ENCODE results near the gene RBCK1. TPM values are rescaled to one million over a fixed set of nuclear protein-coding genes. Genes with fewer than 3 reads are reported as not detected.

RBCK1 gene
- polyA plus RNA-seq, 1 experiment: 130 TPM

DNA sequence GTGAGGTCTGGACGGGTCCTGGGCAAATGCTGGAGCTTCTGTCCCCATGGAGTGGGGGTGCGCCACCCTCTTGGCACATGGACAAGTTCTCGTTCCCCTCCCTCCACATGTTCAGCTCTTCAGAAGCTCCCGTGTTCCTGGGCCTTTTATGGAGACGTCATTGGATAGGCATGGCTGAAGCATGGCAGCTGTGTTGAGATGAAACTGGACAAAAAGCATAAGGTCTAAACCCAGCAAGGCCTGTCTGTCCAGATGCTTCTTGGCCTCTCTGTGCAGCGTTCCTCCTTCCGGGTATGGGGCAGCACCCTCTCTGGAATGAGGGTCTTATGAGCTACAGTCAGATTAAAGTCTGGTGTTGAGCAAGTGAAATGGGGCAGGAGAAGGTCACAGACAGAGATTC, 27.5 kb downstream of the RBCK1 start:
- no peaks in the 10 kb centered on the region for H3K27me3 ChIP-seq (ENCODE audit: control insufficient read depth, insufficient read depth, low read length)
- no peak for DNase-seq (ENCODE audit: low read depth)
- POLR2A ChIA-PET: no interaction called here
- TF ChIP-seq, protein P1, sequence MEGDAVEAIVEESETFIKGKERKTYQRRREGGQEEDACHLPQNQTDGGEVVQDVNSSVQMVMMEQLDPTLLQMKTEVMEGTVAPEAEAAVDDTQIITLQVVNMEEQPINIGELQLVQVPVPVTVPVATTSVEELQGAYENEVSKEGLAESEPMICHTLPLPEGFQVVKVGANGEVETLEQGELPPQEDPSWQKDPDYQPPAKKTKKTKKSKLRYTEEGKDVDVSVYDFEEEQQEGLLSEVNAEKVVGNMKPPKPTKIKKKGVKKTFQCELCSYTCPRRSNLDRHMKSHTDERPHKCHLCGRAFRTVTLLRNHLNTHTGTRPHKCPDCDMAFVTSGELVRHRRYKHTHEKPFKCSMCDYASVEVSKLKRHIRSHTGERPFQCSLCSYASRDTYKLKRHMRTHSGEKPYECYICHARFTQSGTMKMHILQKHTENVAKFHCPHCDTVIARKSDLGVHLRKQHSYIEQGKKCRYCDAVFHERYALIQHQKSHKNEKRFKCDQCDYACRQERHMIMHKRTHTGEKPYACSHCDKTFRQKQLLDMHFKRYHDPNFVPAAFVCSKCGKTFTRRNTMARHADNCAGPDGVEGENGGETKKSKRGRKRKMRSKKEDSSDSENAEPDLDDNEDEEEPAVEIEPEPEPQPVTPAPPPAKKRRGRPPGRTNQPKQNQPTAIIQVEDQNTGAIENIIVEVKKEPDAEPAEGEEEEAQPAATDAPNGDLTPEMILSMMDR (IDR thresholded peaks at IDR 0.05; ENCODE audit: insufficient read depth, low read depth, low read length): no peak
- CTCF ChIA-PET: interaction anchor here (1.0 to 1.2 kb wide), 2 partner anchors 82 to 105 kb away, joined by 3 to 5 read pairs; no protein-coding TSS in a partner anchor
- H3K36me3 ChIP-seq (ENCODE audit: control insufficient read depth, insufficient read depth, low read length): peaks cover 49% of the 10 kb centered on the region
- H3K4me3 ChIP-seq (ENCODE audit: low read depth, low read length): no peak overlapping the region

DNA sequence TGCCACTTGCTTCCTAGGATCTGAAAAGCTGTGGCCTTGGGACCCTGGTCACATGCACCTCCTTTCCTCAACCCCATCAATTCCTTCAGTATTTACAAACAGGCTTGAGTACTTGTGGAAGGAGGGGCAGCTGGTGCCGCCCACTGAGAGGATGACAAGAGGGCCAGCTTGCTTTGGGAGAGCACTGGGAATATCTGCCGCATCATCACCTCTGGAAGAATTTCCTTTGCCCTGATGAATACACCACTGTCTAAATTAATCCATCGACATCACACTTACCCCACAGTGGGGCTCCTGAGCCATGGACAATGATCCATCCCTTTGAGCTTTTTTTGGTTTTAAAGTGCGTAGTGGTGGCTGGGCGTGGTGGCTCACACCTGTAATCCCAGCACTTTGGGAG, 28.4 kb downstream of the RBCK1 start:
- Histone ChIP-seq H3K4me3 (ENCODE audit: low read depth, low read length) (no peak overlapping the region), H3K27me3 (ENCODE audit: control insufficient read depth, insufficient read depth, low read length) (no peaks in the 10 kb centered on the region), H3K36me3 (ENCODE audit: control insufficient read depth, insufficient read depth, low read length) (peaks cover 49% of the 10 kb centered on the region)
- no peak for DNase-seq (ENCODE audit: low read depth)
- CTCF ChIA-PET: no interaction called here
- POLR2A ChIA-PET: no interaction called here
- TF ChIP-seq, protein P1 (IDR thresholded peaks at IDR 0.05; ENCODE audit: insufficient read depth, low read depth, low read length): no peak

DNA sequence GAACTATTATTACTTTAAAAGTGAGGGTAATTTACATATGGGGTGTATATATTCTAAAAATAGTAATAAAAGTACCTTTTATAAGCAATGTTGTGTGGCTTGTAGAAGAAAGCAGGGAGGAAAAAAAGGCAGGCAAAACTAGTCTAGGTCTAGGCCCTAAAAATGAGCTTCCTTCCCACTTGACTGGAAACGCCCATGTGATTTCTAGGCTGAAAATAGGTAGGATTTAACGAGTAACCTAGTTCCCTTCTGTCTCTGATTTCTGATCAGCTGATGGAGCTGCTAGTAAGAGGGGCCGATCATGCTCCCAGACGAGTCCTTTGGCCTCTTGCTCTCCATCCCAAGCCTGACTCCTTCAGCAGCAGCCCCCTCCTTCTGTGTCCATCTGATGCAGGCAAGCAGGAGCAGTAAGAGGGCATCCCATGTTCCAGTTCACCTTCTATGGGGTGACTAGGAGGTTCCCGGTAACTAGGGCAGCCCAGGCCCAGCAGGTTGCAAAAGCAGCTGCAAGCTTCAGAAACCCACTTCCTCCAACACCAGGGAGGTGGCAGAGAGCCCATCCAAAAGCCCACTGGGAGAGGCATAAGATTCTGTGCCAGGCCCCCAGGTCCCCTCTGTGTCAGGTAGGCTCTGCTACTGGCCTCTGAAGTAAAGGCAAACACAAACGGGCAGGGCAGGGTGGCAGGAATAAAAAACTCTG, 29.8 kb downstream of the RBCK1 start:
- ChIA-PET POLR2A (no interaction called here), CTCF (interaction anchor here (0.9 to 1.2 kb wide), 2 partner anchors 8 to 84 kb away, joined by 5 to 6 read pairs; no protein-coding TSS in a partner anchor)
- H3K27me3 ChIP-seq (ENCODE audit: control insufficient read depth, insufficient read depth, low read length): no peaks in the 10 kb centered on the region
- DNase-seq (ENCODE audit: low read depth): no peak
- H3K4me3 ChIP-seq (ENCODE audit: low read depth, low read length): no peak overlapping the region
- TF ChIP-seq, protein P1 (IDR thresholded peaks at IDR 0.05; ENCODE audit: insufficient read depth, low read depth, low read length): no peak
- peaks cover 47% of the 10 kb centered on the region for H3K36me3 ChIP-seq (ENCODE audit: control insufficient read depth, insufficient read depth, low read length)

DNA sequence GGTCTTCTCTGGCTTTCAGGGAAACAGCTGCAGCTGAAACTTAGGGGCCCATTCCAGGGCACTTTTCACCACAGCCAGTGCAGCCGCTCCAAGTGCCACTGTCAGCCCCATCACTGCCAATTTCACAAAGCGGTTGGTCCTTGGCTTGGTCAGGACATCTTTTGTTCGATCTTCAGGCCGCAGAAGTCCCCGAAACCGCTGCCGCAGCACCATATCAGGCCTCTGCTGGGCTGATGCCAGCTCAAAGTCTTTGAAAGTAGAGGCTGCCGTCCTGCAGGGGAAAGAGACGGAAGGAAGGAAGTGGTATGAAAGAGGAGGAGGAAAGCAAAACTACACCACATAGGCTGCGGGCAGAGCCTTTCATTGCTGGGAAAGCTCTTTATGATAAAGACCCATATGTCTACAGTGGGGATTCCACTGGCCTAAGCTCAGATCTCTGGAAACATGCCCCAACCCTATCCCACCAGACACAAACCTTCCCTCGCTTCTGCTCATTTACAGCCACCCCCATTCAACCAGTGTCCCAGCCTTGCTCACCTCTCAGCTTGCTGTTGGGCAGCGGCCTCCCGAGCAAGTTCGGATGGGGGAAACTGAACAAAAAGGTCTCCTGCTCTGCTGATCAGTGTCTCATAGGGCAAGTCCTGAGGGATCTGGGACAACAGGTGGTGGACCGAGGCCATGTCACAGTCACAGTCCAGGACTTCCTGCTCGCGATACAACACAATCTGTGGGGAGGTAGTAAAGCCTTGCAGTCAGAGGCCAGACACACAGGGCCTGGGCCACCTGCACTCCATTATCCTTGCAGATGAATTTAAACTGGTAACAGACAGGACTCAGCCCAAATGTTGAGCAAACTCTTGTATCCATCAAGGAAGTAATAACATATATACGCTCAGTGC, 30.7 kb downstream of the RBCK1 start:
- ChIA-PET POLR2A (no interaction called here), CTCF (interaction anchor here (0.9 to 1.2 kb wide), 2 partner anchors 7 to 9 kb away, joined by 3 to 5 read pairs; no protein-coding TSS in a partner anchor)
- H3K4me3 ChIP-seq (ENCODE audit: low read depth, low read length): no peak overlapping the region
- H3K27me3 ChIP-seq (ENCODE audit: control insufficient read depth, insufficient read depth, low read length): no peaks in the 10 kb centered on the region
- DNase-seq (ENCODE audit: low read depth): no peak
- H3K36me3 ChIP-seq (ENCODE audit: control insufficient read depth, insufficient read depth, low read length): peaks cover 49% of the 10 kb centered on the region
- TF ChIP-seq, protein P1 (IDR thresholded peaks at IDR 0.05; ENCODE audit: insufficient read depth, low read depth, low read length): no peak

DNA sequence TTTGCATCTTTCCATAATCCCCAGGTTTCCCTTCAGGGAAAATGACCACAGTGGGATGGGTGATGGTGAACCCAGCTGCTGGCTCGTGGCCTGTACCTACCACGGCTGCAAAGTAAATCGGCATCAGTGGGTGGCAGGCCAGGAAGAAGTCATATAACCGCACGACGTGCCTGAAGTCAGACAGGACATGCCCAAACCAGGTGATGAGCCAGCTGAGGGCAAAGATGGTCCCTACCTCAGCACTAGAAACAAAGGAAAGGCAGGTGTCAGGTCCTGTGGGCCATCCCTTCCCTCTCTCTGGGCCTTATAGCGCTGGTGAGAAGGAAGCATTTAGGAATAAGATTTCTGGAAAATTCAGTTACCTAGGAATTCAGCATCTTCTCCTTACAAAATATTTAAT, 32.0 kb downstream of the RBCK1 start:
- CTCF ChIA-PET: interaction anchor here (0.6 to 1.2 kb wide), 2 partner anchors 8 to 33 kb away, joined by 3 read pairs; no protein-coding TSS in a partner anchor
- TF ChIP-seq, protein P1 (IDR thresholded peaks at IDR 0.05; ENCODE audit: insufficient read depth, low read depth, low read length): no peak
- peaks cover 47% of the 10 kb centered on the region for H3K36me3 ChIP-seq (ENCODE audit: control insufficient read depth, insufficient read depth, low read length)

More for the DNA sequence above, 32.0 kb downstream of the RBCK1 start:
- Histone ChIP-seq H3K4me3 (ENCODE audit: low read depth, low read length) (no peak overlapping the region), H3K27me3 (ENCODE audit: control insufficient read depth, insufficient read depth, low read length) (no peaks in the 10 kb centered on the region)
- no peak for DNase-seq (ENCODE audit: low read depth)
- POLR2A ChIA-PET: no interaction called here

Measured in BJ (cell line).